Hepatocyte (in vitro differentiated cells): Measurements from ENCODE around the gene SLC38A9. TPM values are rescaled to one million over a fixed set of nuclear protein-coding genes. Genes with fewer than 3 reads are reported as not detected.
A peak's percentile ranks its signal among the peaks of the same experiment; 100 is the strongest.

Experiments used
- DNase-seq: peaks from one replicate; pipeline ENCODE4 v3.0.0-alpha.2; 2016; ENCODE audit warnings: low spot score
- H2AFZ ChIP-seq: fragments of 200-600 bp; sonication (generic); 2 replicates; pipeline ENCODE4 v1.6.0; 2016; ENCODE audit warnings: antibody characterized with exemption, mild to moderate bottlenecking
- H3K27ac ChIP-seq: fragments of 200-600 bp; sonication (generic); 2 replicates; pipeline ENCODE4 v1.5.1; 2016; ENCODE audit warnings: mild to moderate bottlenecking
- H3K27me3 ChIP-seq: fragments of 200-600 bp; sonication (generic); 2 replicates; pipeline ENCODE4 v1.6.1; 2016
- H3K36me3 ChIP-seq: fragments of 200-600 bp; sonication (generic); replicated peaks from 2 replicates; pipeline ENCODE4 v1.5.1; 2016; ENCODE audit warnings: low read depth; ENCODE audit not compliant: insufficient read depth
- H3K4me1 ChIP-seq: fragments of 200-600 bp; sonication (generic); 2 replicates; pipeline ENCODE4 v1.5.1; 2016; ENCODE audit warnings: mild to moderate bottlenecking, moderate library complexity; ENCODE audit not compliant: insufficient read depth
- H3K4me2 ChIP-seq: fragments of 200-600 bp; sonication (generic); 2 replicates; pipeline ENCODE4 v1.6.0; 2016
- H3K4me3 ChIP-seq: fragments of 200-600 bp; sonication (generic); 2 replicates; pipeline ENCODE4 v1.5.1; 2016; ENCODE audit warnings: mild to moderate bottlenecking
- H3K79me2 ChIP-seq: fragments of 200-600 bp; sonication (generic); 2 replicates; pipeline ENCODE4 v1.6.0; 2017; ENCODE audit warnings: mild to moderate bottlenecking
- H3K9me2 ChIP-seq: fragments of 200-600 bp; sonication (generic); replicated peaks from 2 replicates; pipeline ENCODE4 v1.6.0; 2017; ENCODE audit warnings: mild to moderate bottlenecking; ENCODE audit not compliant: insufficient read depth
- H3K9me3 ChIP-seq: fragments of 200-600 bp; sonication (generic); 2 replicates; pipeline ENCODE4 v1.5.1; 2016; ENCODE audit warnings: low read depth, mild to moderate bottlenecking
- H4K20me1 ChIP-seq: fragments of 200-600 bp; sonication (generic); 2 replicates; pipeline ENCODE4 v1.6.0; 2016; ENCODE audit warnings: mild to moderate bottlenecking; ENCODE audit not compliant: insufficient read depth, poor library complexity, severe bottlenecking
- EZH2 ChIP-seq: fragments of 200-600 bp; sonication (generic); IDR thresholded peaks from 2 replicates; pipeline ENCODE4 v1.6.1; 2016; ENCODE audit warnings: antibody characterized with exemption, mild to moderate bottlenecking, borderline replicate concordance
- EZH2phosphoT487 ChIP-seq: fragments of 200-600 bp; sonication (generic); IDR thresholded peaks from one replicate; pipeline ENCODE4 v1.6.1; 2018; ENCODE audit warnings: antibody characterized with exemption, mild to moderate bottlenecking, low read depth, moderate library complexity; ENCODE audit not compliant: unreplicated experiment, severe bottlenecking
- WGBS: methylation state at CpG from one replicate; pipeline ENCODE4 v1.1.6; 2016; ENCODE audit warnings: low lambda C conversion rate; ENCODE audit errors: missing lambda C conversion rate; 5-methylcytosine and 5-hydroxymethylcytosine counted together
- polyA plus RNA-seq: library from polyadenylated mRNA; unstranded; fragments of >200 nt; fragmentation: Nextera tagmentation; extraction: Ambion mirVana; gene quantifications from 2 replicates; pipeline ENCODE4 v1.2.1, GENCODE V29; 2016
- total RNA-seq: library from RNA; depleted of rRNA; stranded (reverse); fragments of >200 nt; gene quantifications from 2 replicates; pipeline ENCODE4 v1.2.3, GENCODE V29; 2014
- TF ChIP-seq, protein P1 (sequence below): fragments of 200-600 bp; sonication (generic); IDR thresholded peaks from 2 replicates; pipeline ENCODE4 v1.5.1; 2016; ENCODE audit warnings: antibody characterized with exemption, mild to moderate bottlenecking; ENCODE audit not compliant: poor library complexity

SLC38A9 gene
- total and polyA plus RNA-seq, 2 experiments from 2014 or later, result 28.1 to 37.8 TPM

DNA sequence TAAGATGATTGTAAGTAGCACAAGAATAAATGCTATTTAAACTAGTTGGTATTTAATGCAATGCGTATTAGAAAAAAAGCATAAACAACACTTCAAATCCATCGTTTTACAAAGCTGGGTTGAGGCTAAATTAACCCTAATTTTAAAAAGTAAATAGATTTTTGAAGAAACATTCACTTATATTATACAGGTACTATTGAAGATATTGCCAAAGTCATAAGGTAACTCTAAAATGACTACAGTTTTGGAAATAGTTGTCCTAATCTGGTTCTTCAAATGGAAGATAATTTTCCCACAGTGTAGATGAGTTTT, 20.1 kb downstream of the SLC38A9 start:
- Histone ChIP-seq H2AFZ (no peak overlapping the region), H3K27ac (no peak overlapping the region), H3K79me2 (no peaks in the 10 kb centered on the region), H3K9me3 (no peaks in the 10 kb centered on the region), H3K27me3 (no peaks in the 10 kb centered on the region), H3K4me2 (no peak overlapping the region), H3K4me3 (no peak overlapping the region), H3K36me3 (no peaks in the 10 kb centered on the region), H4K20me1 (no peaks in the 10 kb centered on the region), H3K9me2 (no peaks in the 10 kb centered on the region), H3K4me1 (peaks cover 3% of the 10 kb centered on the region)
- no peak for DNase-seq
- TF ChIP-seq EZH2phosphoT487, result no peak
- TF ChIP-seq EZH2, result no peak
- TF ChIP-seq, protein P1, sequence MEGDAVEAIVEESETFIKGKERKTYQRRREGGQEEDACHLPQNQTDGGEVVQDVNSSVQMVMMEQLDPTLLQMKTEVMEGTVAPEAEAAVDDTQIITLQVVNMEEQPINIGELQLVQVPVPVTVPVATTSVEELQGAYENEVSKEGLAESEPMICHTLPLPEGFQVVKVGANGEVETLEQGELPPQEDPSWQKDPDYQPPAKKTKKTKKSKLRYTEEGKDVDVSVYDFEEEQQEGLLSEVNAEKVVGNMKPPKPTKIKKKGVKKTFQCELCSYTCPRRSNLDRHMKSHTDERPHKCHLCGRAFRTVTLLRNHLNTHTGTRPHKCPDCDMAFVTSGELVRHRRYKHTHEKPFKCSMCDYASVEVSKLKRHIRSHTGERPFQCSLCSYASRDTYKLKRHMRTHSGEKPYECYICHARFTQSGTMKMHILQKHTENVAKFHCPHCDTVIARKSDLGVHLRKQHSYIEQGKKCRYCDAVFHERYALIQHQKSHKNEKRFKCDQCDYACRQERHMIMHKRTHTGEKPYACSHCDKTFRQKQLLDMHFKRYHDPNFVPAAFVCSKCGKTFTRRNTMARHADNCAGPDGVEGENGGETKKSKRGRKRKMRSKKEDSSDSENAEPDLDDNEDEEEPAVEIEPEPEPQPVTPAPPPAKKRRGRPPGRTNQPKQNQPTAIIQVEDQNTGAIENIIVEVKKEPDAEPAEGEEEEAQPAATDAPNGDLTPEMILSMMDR, result no peak
- WGBS, result 88% methylated on average over 2 of the region's 2 CpGs

DNA sequence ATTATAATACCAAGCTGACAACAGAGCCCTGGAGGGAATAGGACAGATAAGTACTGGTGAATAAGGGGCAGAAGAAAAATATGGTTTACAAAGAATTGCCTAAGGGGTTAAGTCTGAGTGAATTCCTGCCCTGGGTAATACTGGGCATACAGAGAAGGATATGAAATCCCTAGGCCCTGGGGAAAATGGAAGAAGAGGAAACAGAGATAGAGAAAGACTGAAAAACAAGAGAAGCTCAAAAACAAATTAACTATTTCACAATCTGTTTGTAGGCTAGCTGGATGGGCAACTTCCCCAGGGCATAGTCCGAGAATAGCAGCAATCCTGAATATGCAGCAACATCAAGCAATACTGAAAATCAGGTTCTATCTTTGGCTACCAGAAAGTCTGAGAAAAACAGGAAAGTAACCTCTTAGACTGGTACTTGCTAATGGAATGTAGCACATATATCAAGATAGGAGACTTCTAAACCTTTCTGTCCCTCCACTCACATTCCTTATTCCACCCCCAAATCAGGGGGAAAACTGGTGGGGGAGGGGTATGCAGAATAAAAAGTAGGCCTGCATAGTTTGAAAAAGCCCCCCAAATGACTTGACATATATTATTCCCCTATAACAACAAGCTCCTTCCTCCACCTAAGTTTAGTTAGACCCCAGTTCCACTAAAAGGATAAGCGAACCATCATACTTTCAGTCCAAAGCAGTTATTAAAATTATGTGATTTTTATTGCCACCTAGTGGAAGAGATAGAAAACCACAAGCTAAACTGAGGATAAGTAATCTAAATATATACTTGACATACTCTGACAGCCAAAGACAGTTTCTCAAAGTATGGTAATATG, 20.6 kb downstream of the SLC38A9 start:
- Histone ChIP-seq H3K4me1 (peaks cover 3% of the 10 kb centered on the region), H3K4me2 (peak overlapping the region; percentile 21), H3K9me2 (no peaks in the 10 kb centered on the region), H3K27me3 (no peaks in the 10 kb centered on the region), H3K9me3 (no peaks in the 10 kb centered on the region), H3K27ac (no peak overlapping the region), H3K4me3 (no peak overlapping the region), H4K20me1 (no peaks in the 10 kb centered on the region), H2AFZ (no peak overlapping the region), H3K36me3 (no peaks in the 10 kb centered on the region), H3K79me2 (no peaks in the 10 kb centered on the region)
- peak; percentile 47 for DNase-seq
- 63% methylated on average over 2 of the region's 2 CpGs for WGBS
- TF ChIP-seq, protein P1, result peak; percentile 74
- TF ChIP-seq EZH2phosphoT487, result no peak

DNA sequence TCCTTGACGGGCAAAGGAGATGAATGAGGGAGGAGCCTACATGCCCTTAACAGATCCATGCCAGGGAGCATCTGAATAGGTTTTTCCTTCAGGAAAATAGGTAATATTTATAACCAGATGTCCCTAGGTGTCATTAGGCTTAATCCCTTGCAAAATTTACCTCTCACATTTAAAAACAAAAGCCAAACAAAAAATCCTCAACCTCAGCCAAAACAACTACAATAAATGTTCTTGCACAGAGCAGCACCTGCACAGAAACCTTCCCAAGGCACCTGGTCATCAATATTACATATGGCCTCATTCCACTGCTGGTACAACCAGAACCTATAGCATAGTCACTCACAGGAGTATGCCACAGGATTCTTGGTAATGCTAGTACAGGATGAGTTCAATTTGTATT, 30.1 kb downstream of the SLC38A9 start:
- 92% methylated on average over 1 of the region's 1 CpG for WGBS
- no peaks in the 10 kb centered on the region for H3K79me2 ChIP-seq
- H3K4me1 ChIP-seq, result no peaks in the 10 kb centered on the region
- no peak overlapping the region for H3K27ac ChIP-seq
- no peaks in the 10 kb centered on the region for H4K20me1 ChIP-seq
- no peak for DNase-seq
- no peak overlapping the region for H3K4me2 ChIP-seq
- no peaks in the 10 kb centered on the region for H3K9me2 ChIP-seq
- no peaks in the 10 kb centered on the region for H3K9me3 ChIP-seq
- no peak overlapping the region for H2AFZ ChIP-seq
- no peaks in the 10 kb centered on the region for H3K27me3 ChIP-seq
- no peak for TF ChIP-seq EZH2phosphoT487
- TF ChIP-seq EZH2, result no peak
- TF ChIP-seq, protein P1, result no peak
- H3K36me3 ChIP-seq, result no peaks in the 10 kb centered on the region
- H3K4me3 ChIP-seq, result no peak overlapping the region

DNA sequence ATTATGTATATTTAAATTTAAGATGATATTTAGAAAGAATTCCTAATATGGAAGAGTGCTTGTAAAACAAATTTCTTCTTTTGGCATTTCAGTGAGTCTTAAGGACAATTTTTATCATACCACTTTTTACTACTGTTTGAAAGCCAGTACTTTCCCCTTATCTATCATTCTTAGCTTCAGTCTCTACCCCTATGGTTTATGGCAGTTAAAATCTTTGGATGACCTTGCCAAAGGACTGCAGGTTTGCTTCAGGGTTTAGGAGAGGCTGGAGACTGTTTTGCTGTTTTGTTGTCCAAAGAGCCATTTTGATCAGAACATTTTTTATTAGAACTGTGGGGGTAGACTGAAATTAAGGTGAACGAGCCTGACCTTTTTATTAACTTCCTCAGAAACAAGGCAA, 30.8 kb downstream of the SLC38A9 start:
- Histone ChIP-seq H3K4me3 (no peak overlapping the region), H3K4me2 (no peak overlapping the region), H3K27me3 (no peaks in the 10 kb centered on the region), H3K27ac (no peak overlapping the region), H3K9me2 (no peaks in the 10 kb centered on the region), H2AFZ (no peak overlapping the region), H3K79me2 (no peaks in the 10 kb centered on the region), H3K36me3 (no peaks in the 10 kb centered on the region), H3K4me1 (no peaks in the 10 kb centered on the region), H3K9me3 (no peaks in the 10 kb centered on the region), H4K20me1 (no peaks in the 10 kb centered on the region)
- WGBS, result 92% methylated on average over 1 of the region's 1 CpG
- TF ChIP-seq, protein P1, result no peak
- no peak for TF ChIP-seq EZH2
- no peak for TF ChIP-seq EZH2phosphoT487
- no peak for DNase-seq
